IMR-90 (cell line): ENCODE measurements around the gene SNCG.
"Not testable (repeated sequence)": the region's sequence is repeated elsewhere in the genome, so short reads cannot be mapped to it uniquely, and the experiment has no call there.

Experiments used
- CTCF ChIP-seq: conservative IDR thresholded peaks from 2 replicates; pipeline ENCODE4 v1.5.1; 2012; ENCODE audit warnings: mild to moderate bottlenecking, low read depth, low read length, improper control_type of control experiment
- ELK1 ChIP-seq: fragments of 150-350 bp; IDR thresholded peaks from 2 replicates; pipeline ENCODE4 v1.6.1; 2016; ENCODE audit warnings: low read depth, mild to moderate bottlenecking, low read length, moderate library complexity, borderline replicate concordance
- MAFK ChIP-seq: IDR thresholded peaks from 2 replicates; pipeline ENCODE4 v1.6.1; 2012; ENCODE audit warnings: low read depth, low read length, improper control_type of control experiment
- POLR2A ChIP-seq: IDR thresholded peaks from 2 replicates; pipeline ENCODE4 v1.6.1; 2012; ENCODE audit warnings: mild to moderate bottlenecking, low read depth, low read length
- RCOR1 ChIP-seq: IDR thresholded peaks from 2 replicates; pipeline ENCODE4 v1.6.1; 2012; ENCODE audit warnings: mild to moderate bottlenecking, low read length, improper control_type of control experiment; ENCODE audit not compliant: insufficient replicate concordance
- SMC3 ChIP-seq: fragments of 150-350 bp; IDR thresholded peaks from 2 replicates; pipeline ENCODE4 v1.6.1; 2016; ENCODE audit warnings: low read depth, mild to moderate bottlenecking, antibody characterized with exemption, low read length, moderate library complexity

DNA sequence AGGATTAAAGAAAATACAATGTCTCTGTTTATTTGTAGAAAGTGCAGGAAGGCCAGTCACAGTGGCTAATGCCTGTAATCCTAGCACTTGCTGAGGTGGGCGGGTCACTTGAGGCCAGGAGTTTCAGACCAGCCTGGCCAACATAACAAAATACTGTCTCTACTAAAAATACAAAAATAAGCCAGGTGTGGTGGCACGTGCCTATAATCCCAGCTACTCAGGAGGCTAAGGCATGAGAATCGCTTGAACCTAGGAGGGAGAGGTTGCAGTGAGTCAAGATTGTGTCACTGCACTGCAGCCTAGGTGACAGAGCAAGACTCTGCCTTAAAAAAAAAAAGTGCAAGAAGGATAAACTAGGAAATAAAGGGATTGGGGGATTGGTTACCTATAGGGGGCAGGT, 20.1 kb downstream of the SNCG start:
- TF ChIP-seq ELK1, POLR2A, CTCF, MAFK, RCOR1, SMC3: not testable (repeated sequence)
